ENCODE data around the gene ATP6V1G1. TPM values are rescaled to one million over a fixed set of nuclear protein-coding genes. Genes with fewer than 3 reads are reported as not detected.

ATP6V1G1 gene
- total and polyA plus RNA-seq, 2 donors (not counting 1 experiment from before 2014, with no cell fraction given): 86.8 to 150 TPM

DNA sequence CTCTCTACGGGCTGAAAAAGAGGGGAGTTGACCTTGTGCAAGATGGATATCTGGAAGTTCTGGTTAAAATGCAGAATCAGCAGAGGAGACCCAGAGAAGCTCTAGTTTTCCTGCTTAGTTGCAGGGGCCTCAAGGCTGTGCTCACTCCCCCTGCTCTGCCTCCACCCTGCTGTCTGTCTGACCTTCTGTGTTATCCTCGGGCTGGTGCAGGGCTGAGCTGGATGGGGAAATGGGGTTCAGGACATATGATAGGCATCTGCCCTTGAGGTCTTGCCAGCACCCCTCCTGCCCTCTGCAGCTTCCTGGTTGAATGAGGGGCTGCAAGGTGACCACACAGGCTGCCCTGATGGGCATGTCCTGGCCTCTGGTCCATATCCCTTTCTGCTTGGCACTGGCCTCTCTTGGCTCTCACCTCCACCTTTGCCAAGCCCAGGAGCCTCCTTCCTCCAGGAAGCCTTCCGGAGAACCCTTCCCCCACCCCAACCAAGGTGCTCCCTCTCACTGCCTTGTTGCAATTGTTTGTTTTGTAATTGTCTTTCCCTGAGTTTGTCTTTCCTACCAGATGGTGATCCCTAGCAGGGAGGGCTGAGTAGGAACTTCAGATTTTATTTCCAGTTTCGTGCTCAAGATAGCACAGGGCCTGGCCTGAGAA, 24.8 kb downstream of the ATP6V1G1 start:
- no peak for TF ChIP-seq EZH2 (IDR thresholded peaks at IDR 0.05; ENCODE audit: borderline replicate concordance, insufficient read depth, low read depth, low read length, poor library complexity, severe bottlenecking)
- TF ChIP-seq, protein P1, sequence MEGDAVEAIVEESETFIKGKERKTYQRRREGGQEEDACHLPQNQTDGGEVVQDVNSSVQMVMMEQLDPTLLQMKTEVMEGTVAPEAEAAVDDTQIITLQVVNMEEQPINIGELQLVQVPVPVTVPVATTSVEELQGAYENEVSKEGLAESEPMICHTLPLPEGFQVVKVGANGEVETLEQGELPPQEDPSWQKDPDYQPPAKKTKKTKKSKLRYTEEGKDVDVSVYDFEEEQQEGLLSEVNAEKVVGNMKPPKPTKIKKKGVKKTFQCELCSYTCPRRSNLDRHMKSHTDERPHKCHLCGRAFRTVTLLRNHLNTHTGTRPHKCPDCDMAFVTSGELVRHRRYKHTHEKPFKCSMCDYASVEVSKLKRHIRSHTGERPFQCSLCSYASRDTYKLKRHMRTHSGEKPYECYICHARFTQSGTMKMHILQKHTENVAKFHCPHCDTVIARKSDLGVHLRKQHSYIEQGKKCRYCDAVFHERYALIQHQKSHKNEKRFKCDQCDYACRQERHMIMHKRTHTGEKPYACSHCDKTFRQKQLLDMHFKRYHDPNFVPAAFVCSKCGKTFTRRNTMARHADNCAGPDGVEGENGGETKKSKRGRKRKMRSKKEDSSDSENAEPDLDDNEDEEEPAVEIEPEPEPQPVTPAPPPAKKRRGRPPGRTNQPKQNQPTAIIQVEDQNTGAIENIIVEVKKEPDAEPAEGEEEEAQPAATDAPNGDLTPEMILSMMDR (IDR thresholded peaks at IDR 0.05): no peak
- Mint-ChIP-seq H3K27ac (peak overlapping the region; percentile 84), H3K4me3 (peak overlapping the region; percentile 95), H3K9me3 (ENCODE audit: insufficient read depth) (no peaks in the 10 kb centered on the region), H3K4me1 (peaks cover 71% of the 10 kb centered on the region), H3K27me3 (no peaks in the 10 kb centered on the region)
- peak overlapping the region; percentile 86 to 98 (median 88) for H3K4me3 ChIP-seq (ENCODE audit: control extremely low read depth in 1 of 5, extremely low read depth in 1 of 5, insufficient read depth in 1 of 5, low read depth in 2 of 5, low read length in 4 of 5)
- no peak for ATAC-seq (ENCODE audit: low read depth)
- H4K20me1 ChIP-seq (ENCODE audit: control insufficient read depth, insufficient read depth, low read length, poor library complexity, severe bottlenecking): no peaks in the 10 kb centered on the region
- H3K9me3 ChIP-seq (ENCODE audit: control extremely low read depth in 1 of 3, control insufficient read depth in 2 of 3, insufficient read depth in 1 of 3, low read length in 2 of 3): no peaks in the 10 kb centered on the region
- peak overlapping the region; percentile 82 to 89 for H3K27ac ChIP-seq (ENCODE audit: low read length in 2 of 2)
- H2AFZ ChIP-seq (ENCODE audit: insufficient read depth, low read depth, low read length, poor library complexity, severe bottlenecking): peak overlapping the region; percentile 89
- peak overlapping the region; percentile 91 for H3K9ac ChIP-seq (ENCODE audit: low read length)
- peaks cover 70% of the 10 kb centered on the region for H3K79me2 ChIP-seq (ENCODE audit: control insufficient read depth, insufficient read depth, low read length)
- ChIA-PET CTCF (interaction anchor here (0.6 to 3.8 kb wide), 11 partner anchors 8 to 413 kb away, joined by 3 to 29 read pairs (median 4); partner anchors contain the start of gene ATP6V1G1), POLR2A (interaction anchor here (1.0 to 3.4 kb wide), 4 partner anchors 20 to 222 kb away, joined by 3 to 17 read pairs (median 8); partner anchors contain the start of gene ATP6V1G1)
- intact Hi-C loops (cut with micrococcal nuclease): loop anchor here (5.0 to 10.0 kb wide), 2 partner anchors 48 to 75 kb away; no protein-coding TSS in a partner anchor
- 6% methylated on average over 2 of the region's 4 CpGs for WGBS (ENCODE audit: insufficient coverage)
- H3K4me2 ChIP-seq (replicated peaks; ENCODE audit: low read depth, low read length, poor library complexity, severe bottlenecking): peak overlapping the region; percentile 79
- H3K27me3 ChIP-seq (replicated peaks in 1 of 4; ENCODE audit: control extremely low read depth in 1 of 4, control insufficient read depth in 3 of 4, insufficient read depth in 4 of 4, low read length in 3 of 4): no peaks in the 10 kb centered on the region
- H3K4me1 ChIP-seq (ENCODE audit: control insufficient read depth in 2 of 2, insufficient read depth in 2 of 2, low read length in 2 of 2): peaks cover 68 to 80% of the 10 kb centered on the region in 2 donors
- H3K36me3 ChIP-seq (replicated peaks in 1 of 2; ENCODE audit: control extremely low read depth in 1 of 2, control insufficient read depth in 1 of 2, extremely low read depth in 1 of 2, insufficient read depth in 2 of 2, low read length in 1 of 2): no peaks in the 10 kb centered on the region
- DNase-seq: no peak

DNA sequence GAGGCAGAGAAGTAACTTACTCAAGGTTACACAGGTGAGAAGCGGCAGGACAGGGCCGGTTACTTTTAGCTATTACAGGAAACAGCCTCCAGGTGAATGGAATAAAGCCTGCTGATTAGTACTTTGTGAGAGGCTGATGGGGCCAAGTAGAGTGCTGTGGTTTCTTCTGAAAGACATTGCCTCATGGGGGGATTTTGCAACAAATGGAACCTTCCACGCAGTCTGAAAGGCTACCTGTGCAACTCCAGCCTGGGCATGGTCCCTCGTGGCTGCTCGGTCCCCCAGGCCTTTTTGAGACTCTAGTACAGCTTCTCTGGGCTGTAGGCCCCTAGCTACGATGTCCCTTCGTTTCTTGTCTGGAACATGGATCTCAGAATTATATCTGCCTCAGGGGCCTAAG, 25.5 kb downstream of the ATP6V1G1 start:
- TF ChIP-seq EZH2 (IDR thresholded peaks at IDR 0.05; ENCODE audit: borderline replicate concordance, insufficient read depth, low read depth, low read length, poor library complexity, severe bottlenecking): no peak
- TF ChIP-seq, protein P1 (IDR thresholded peaks at IDR 0.05): no peak
- Mint-ChIP-seq H3K4me1 (peaks cover 66% of the 10 kb centered on the region), H3K4me3 (peak overlapping the region; percentile 95), H3K9me3 (ENCODE audit: insufficient read depth) (no peaks in the 10 kb centered on the region), H3K27me3 (no peaks in the 10 kb centered on the region), H3K27ac (peak overlapping the region; percentile 84)
- WGBS (ENCODE audit: insufficient coverage): 76% methylated on average over 7 of the region's 7 CpGs
- intact Hi-C loops (cut with micrococcal nuclease): loop anchor here (5.0 to 10.0 kb wide), 2 partner anchors 48 to 76 kb away; no protein-coding TSS in a partner anchor
- Histone ChIP-seq H3K9ac (ENCODE audit: low read length) (peak overlapping the region; percentile 91), H2AFZ (ENCODE audit: insufficient read depth, low read depth, low read length, poor library complexity, severe bottlenecking) (peak overlapping the region; percentile 5), H3K27ac (ENCODE audit: low read length in 2 of 2) (peak overlapping the region; percentile 30 to 89), H3K79me2 (ENCODE audit: control insufficient read depth, insufficient read depth, low read length) (peaks cover 71% of the 10 kb centered on the region), H3K4me1 (ENCODE audit: control insufficient read depth in 2 of 2, insufficient read depth in 2 of 2, low read length in 2 of 2) (peaks cover 68 to 80% of the 10 kb centered on the region in 2 donors), H3K27me3 (replicated peaks in 1 of 4; ENCODE audit: control extremely low read depth in 1 of 4, control insufficient read depth in 3 of 4, insufficient read depth in 4 of 4, low read length in 3 of 4) (no peaks in the 10 kb centered on the region), H3K4me2 (replicated peaks; ENCODE audit: low read depth, low read length, poor library complexity, severe bottlenecking) (peak overlapping the region; percentile 79), H4K20me1 (ENCODE audit: control insufficient read depth, insufficient read depth, low read length, poor library complexity, severe bottlenecking) (no peaks in the 10 kb centered on the region), H3K4me3 (ENCODE audit: control extremely low read depth in 1 of 5, extremely low read depth in 1 of 5, insufficient read depth in 1 of 5, low read depth in 2 of 5, low read length in 4 of 5) (peak overlapping the region in 3 of 5 experiments; percentile 12 to 98 (median 88)), H3K36me3 (replicated peaks in 1 of 2; ENCODE audit: control extremely low read depth in 1 of 2, control insufficient read depth in 1 of 2, extremely low read depth in 1 of 2, insufficient read depth in 2 of 2, low read length in 1 of 2) (peaks cover 0 to under 1% of the 10 kb centered on the region in 2 experiments), H3K9me3 (ENCODE audit: control extremely low read depth in 1 of 3, control insufficient read depth in 2 of 3, insufficient read depth in 1 of 3, low read length in 2 of 3) (no peaks in the 10 kb centered on the region)
- ATAC-seq (ENCODE audit: low read depth) (no peak), DNase-seq (no peak)
- POLR2A ChIA-PET: interaction anchor here (0.6 to 3.4 kb wide), 3 partner anchors 20 to 240 kb away, joined by 3 to 17 read pairs (median 8); no protein-coding TSS in a partner anchor
- CTCF ChIA-PET: interaction anchor here (0.8 to 3.8 kb wide), 5 partner anchors 14 to 228 kb away, joined by 3 to 29 read pairs (median 3); no protein-coding TSS in a partner anchor

Data from B cell (primary cell).